ENCODE data around the gene BCAR1. TPM values are rescaled to one million over a fixed set of nuclear protein-coding genes. Genes with fewer than 3 reads are reported as not detected.
A peak's percentile ranks its signal among the peaks of the same experiment; 100 is the strongest.

Gene BCAR1
- total RNA-seq, 4 donors from 2014 or later, result 34.6 to 63.7 (median 37.0) TPM

GRCh38 chr16:75263291-75263962 is 12.0 kb upstream of the BCAR1 start:
- TF ChIP-seq POLR2AphosphoS5 (IDR thresholded peaks at IDR 0.05), result no peak
- no peak for TF ChIP-seq CTCF (IDR thresholded peaks at IDR 0.05)
- no peak for TF ChIP-seq EP300 (IDR thresholded peaks at IDR 0.05)
- no peak for TF ChIP-seq POLR2A (IDR thresholded peaks at IDR 0.05)
- H3K27ac ChIP-seq, result peak overlapping the region in 3 of 4 donors; percentile 89 to 96 (median 95)
- no peak for ATAC-seq
- WGBS, 2 donors (ENCODE audit: low coverage in 1 of 2), result no CpG with 5 or more reads among the region's 14 CpGs
- H3K4me1 ChIP-seq, result peaks cover 0 to 87% (median 48%) of the 10 kb centered on the region in 3 donors
- peak overlapping the region in 1 of 2 donors; percentile 94 for H3K4me3 ChIP-seq
- no peaks in the 10 kb centered on the region for H3K27me3 ChIP-seq
- no peaks in the 10 kb centered on the region for H3K9me3 ChIP-seq
- no peaks in the 10 kb centered on the region for H3K36me3 ChIP-seq

GRCh38 chr16:75262800-75263127 is 11.3 kb upstream of the BCAR1 start:
- peak overlapping the region in 3 of 4 donors; percentile 89 to 96 (median 95) for H3K27ac ChIP-seq
- ATAC-seq, result no peak
- peaks cover 0 to 87% (median 49%) of the 10 kb centered on the region in 3 donors for H3K4me1 ChIP-seq
- H3K36me3 ChIP-seq, result no peaks in the 10 kb centered on the region
- TF ChIP-seq EP300 (IDR thresholded peaks at IDR 0.05), result no peak
- TF ChIP-seq POLR2A (IDR thresholded peaks at IDR 0.05), result no peak
- TF ChIP-seq POLR2AphosphoS5 (IDR thresholded peaks at IDR 0.05), result no peak
- TF ChIP-seq CTCF (IDR thresholded peaks at IDR 0.05), result no peak
- H3K27me3 ChIP-seq, result no peaks in the 10 kb centered on the region
- no CpG with 5 or more reads among the region's 5 CpGs for WGBS, 2 donors (ENCODE audit: low coverage in 1 of 2)
- no peak overlapping the region for H3K4me3 ChIP-seq
- H3K9me3 ChIP-seq, result no peaks in the 10 kb centered on the region

- Histone ChIP-seq H3K4me3 (no peak overlapping the region), H3K9me3 (no peaks in the 10 kb centered on the region), H3K27ac (peak overlapping the region in 3 of 4 donors; percentile 89 to 96 (median 95)), H3K4me1 (peaks cover 0 to 87% (median 51%) of the 10 kb centered on the region in 3 donors), H3K27me3 (no peaks in the 10 kb centered on the region), H3K36me3 (no peaks in the 10 kb centered on the region)
- 40% methylated on average over 2 of the region's 14 CpGs; no CpG with 5 or more reads in 1 of the 2 donors for WGBS, 2 donors (ENCODE audit: low coverage in 1 of 2)
- TF ChIP-seq CTCF (IDR thresholded peaks at IDR 0.05) (no peak), POLR2AphosphoS5 (IDR thresholded peaks at IDR 0.05) (no peak), EP300 (IDR thresholded peaks at IDR 0.05) (no peak), POLR2A (IDR thresholded peaks at IDR 0.05) (no peak)
- ATAC-seq, result no peak
Observed at GRCh38 chr16:75262104-75262799, 10.8 kb upstream of the BCAR1 start.

DNA sequence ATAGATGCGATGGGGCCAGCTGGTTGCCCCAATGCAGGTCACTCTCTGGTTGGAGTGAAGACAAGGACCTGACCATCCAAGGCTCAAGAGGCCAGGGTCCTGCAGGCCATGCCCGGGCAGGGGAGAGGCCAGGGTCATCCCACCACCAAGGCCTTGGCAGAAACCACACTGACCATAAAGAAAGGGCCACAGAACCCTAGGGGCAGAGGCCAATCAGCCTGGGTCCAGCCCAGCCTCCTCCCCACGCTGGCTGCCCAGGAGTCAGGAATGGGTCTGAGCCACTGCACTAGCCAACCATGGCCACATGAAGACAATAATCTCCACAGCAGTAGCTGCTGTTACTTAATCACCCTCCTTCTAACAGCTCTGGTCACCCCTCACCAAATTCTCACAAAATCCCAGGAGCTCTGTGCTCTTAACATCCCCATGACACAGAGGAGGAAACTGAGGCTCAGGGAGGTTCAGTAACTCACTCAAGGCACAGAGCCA is 10.2 kb upstream of the BCAR1 start:
- no CpG with 5 or more reads among the region's 3 CpGs for WGBS, 2 donors (ENCODE audit: low coverage in 1 of 2)
- Histone ChIP-seq H3K4me1 (peaks cover 0 to 87% (median 57%) of the 10 kb centered on the region in 3 donors), H3K36me3 (no peaks in the 10 kb centered on the region), H3K4me3 (no peak overlapping the region), H3K9me3 (no peaks in the 10 kb centered on the region), H3K27ac (peak overlapping the region in 2 of 4 donors; percentile 89 to 96), H3K27me3 (no peaks in the 10 kb centered on the region)
- no peak for TF ChIP-seq POLR2AphosphoS5 (IDR thresholded peaks at IDR 0.05)
- TF ChIP-seq EP300 (IDR thresholded peaks at IDR 0.05), result no peak
- no peak for TF ChIP-seq CTCF (IDR thresholded peaks at IDR 0.05)
- no peak for TF ChIP-seq POLR2A (IDR thresholded peaks at IDR 0.05)
- no peak for ATAC-seq
